K562 (cell line): ENCODE measurements around the gene TRIM69. TPM values are rescaled to one million over a fixed set of nuclear protein-coding genes. Genes with fewer than 3 reads are reported as not detected.
"Not testable (repeated sequence)": the region's sequence is repeated elsewhere in the genome, so short reads cannot be mapped to it uniquely, and the experiment has no call there.

Source experiments
- ATAC-seq: fragments of 200-7000 bp; cut with Tn5 transposase; 3 replicates; pipeline ENCODE4 v1.9.1; 2020; ENCODE audit warnings: moderate library complexity
- BruUV-seq: library from RNA; stranded (reverse); fragments of 400-500 nt; replicated peaks from 2 replicates; lab custom pipeline; 2021; lab: Mats Ljungman, UMichigan
- CTCF ChIA-PET: fragments of 300-600 bp; formaldehyde crosslinking; extraction: SDS; loops from one replicate; lab custom pipeline; 2021; ENCODE audit warnings: low intra/inter-chr PET ratio; lab: Yijun Ruan, JAX
- POLR2A ChIA-PET: fragments of 300-600, 350-650 bp; sonication (Branson Sonifier 250); formaldehyde crosslinking; extraction: SDS; loops from one replicate; lab custom pipeline; 2021; ENCODE audit warnings: antibody characterized with exemption, inconsistent platforms; lab: Yijun Ruan, JAX
- DNase-seq, 4 experiments: peaks; one replicate each; pipeline versions ENCODE4 v3.0.0 to v3.0.0-alpha.2; 2011 to 2018; ENCODE audit warnings: low spot score in 3 of 4, mixed read lengths in 3 of 4; ENCODE audit errors: extremely low read depth in 1 of 4
- FAIRE-seq: peaks from 2 replicates; lab custom pipeline; 2011; peaks lifted over from hg19 to GRCh38; lab: Jason Lieb, UNC
- H2AFZ ChIP-seq: 2 replicates; pipeline ENCODE4 v1.6.0; 2011; ENCODE audit warnings: low read depth, low read length, control low read depth, inconsistent platforms
- H3K27ac ChIP-seq: fragments of 200-600 bp; 3 replicates; pipeline ENCODE4 v1.8.0; 2011; ENCODE audit warnings: low read depth, mild to moderate bottlenecking, control low read depth, inconsistent platforms, low read length, moderate library complexity, mixed read lengths; ENCODE audit errors: extremely low read depth
- H3K27me3 ChIP-seq, 2 experiments: fragments of 300-600 bp in 1 of 2; 2 replicates in 1 of 2; 3 replicates in 1 of 2; pipeline versions ENCODE4 v1.6.0 to v1.8.0; 2011; ENCODE audit warnings: inconsistent platforms in 2 of 2, low read length in 2 of 2, mild to moderate bottlenecking in 1 of 2, mixed read lengths in 1 of 2, moderate library complexity in 1 of 2; ENCODE audit not compliant: control insufficient read depth in 2 of 2, insufficient read depth in 2 of 2
- H3K36me3 ChIP-seq: fragments of 300-600 bp; 3 replicates; pipeline ENCODE4 v1.8.0; 2011; ENCODE audit warnings: mild to moderate bottlenecking, low read length, inconsistent platforms; ENCODE audit not compliant: control insufficient read depth, insufficient read depth
- H3K4me1 ChIP-seq, 2 experiments: fragments of 200-600 bp in 1 of 2; replicated peaks in 1 of 2; 2 replicates in 1 of 2; 3 replicates in 1 of 2; pipeline versions ENCODE4 v1.5.1 to v1.8.0; 2011; ENCODE audit warnings: inconsistent platforms in 2 of 2, low read length in 2 of 2, mild to moderate bottlenecking in 1 of 2, mixed read lengths in 1 of 2, moderate library complexity in 1 of 2; ENCODE audit not compliant: control insufficient read depth in 2 of 2, insufficient read depth in 2 of 2
- H3K4me2 ChIP-seq: 2 replicates; pipeline ENCODE4 v1.6.1; 2011; ENCODE audit warnings: low read length, control low read depth, inconsistent platforms, mixed read lengths; ENCODE audit not compliant: insufficient read depth
- H3K4me3 ChIP-seq: fragments of 200-600 bp; sonication (generic), shearing (Covaris generic); 2 replicates; pipeline ENCODE4 v1.5.1; 2016; ENCODE audit warnings: control low read depth, inconsistent platforms
- H3K79me2 ChIP-seq: fragments of 200-600 bp; 3 replicates; pipeline ENCODE4 v1.8.0; 2011; ENCODE audit warnings: low read length, inconsistent platforms; ENCODE audit not compliant: control insufficient read depth, insufficient read depth
- H3K9ac ChIP-seq, 2 experiments: 2 replicates each; pipeline versions ENCODE4 v1.6.0 to v1.6.1; 2011; ENCODE audit warnings: low read depth in 2 of 2, low read length in 2 of 2, control low read depth in 1 of 2, inconsistent platforms in 1 of 2, mild to moderate bottlenecking in 1 of 2, mixed read lengths in 1 of 2; ENCODE audit not compliant: insufficient read depth in 1 of 2
- H3K9me1 ChIP-seq: one replicate; pipeline ENCODE4 v1.6.0; 2011; ENCODE audit warnings: inconsistent platforms, mild to moderate bottlenecking, low read length, moderate library complexity; ENCODE audit not compliant: control insufficient read depth, insufficient read depth
- H3K9me3 ChIP-seq: replicated peaks from 2 replicates; pipeline ENCODE4 v1.5.1; 2011; ENCODE audit warnings: low read depth, low read length, inconsistent platforms; ENCODE audit not compliant: control insufficient read depth, insufficient read depth
- H4K20me1 ChIP-seq: replicated peaks from 2 replicates; pipeline ENCODE4 v1.6.1; 2011; ENCODE audit warnings: low read length, inconsistent platforms, mixed read lengths; ENCODE audit not compliant: control insufficient read depth, insufficient read depth
- BCOR ChIP-seq: fragments of 450-650 bp; IDR thresholded peaks from 2 replicates; pipeline ENCODE4 v1.6.1; 2016
- CEBPB ChIP-seq: fragments of 450-650 bp; IDR thresholded peaks from 2 replicates; pipeline ENCODE4 v1.6.1; 2016; ENCODE audit warnings: missing genetic modification characterization, missing compliant biosample characterization
- DMBX1 ChIP-seq: fragments of 250-450 bp; sonication (Bioruptor Pico); IDR thresholded peaks from 2 replicates; pipeline ENCODE4 v1.8.0; 2022; ENCODE audit warnings: inconsistent platforms, mild to moderate bottlenecking, moderate library complexity, borderline replicate concordance
- HDGF ChIP-seq: fragments of 450-650 bp; IDR thresholded peaks from 2 replicates; pipeline ENCODE4 v1.6.1; 2016
- MLLT1 ChIP-seq, 2 experiments: fragments of 450-650 bp; IDR thresholded peaks; 2 replicates each; pipeline ENCODE4 v1.6.1; 2016
- NFRKB ChIP-seq: fragments of 450-650 bp; IDR thresholded peaks from 2 replicates; pipeline ENCODE4 v1.6.1; 2016; ENCODE audit warnings: low read depth
- SMARCA5 ChIP-seq: fragments of 450-650 bp; IDR thresholded peaks from 2 replicates; pipeline ENCODE4 v1.6.1; 2016
- THRA ChIP-seq: fragments of 450-650 bp; IDR thresholded peaks from 2 replicates; pipeline ENCODE4 v1.6.1; 2017; ENCODE audit warnings: mild to moderate bottlenecking, moderate library complexity
- TOE1 ChIP-seq, 2 experiments: fragments of 450-650 bp in 1 of 2; sonication (generic) in 1 of 2; formaldehyde crosslinking in 1 of 2; IDR thresholded peaks; 2 replicates each; pipeline versions ENCODE4 v1.7.1 to v1.8.0; 2016 to 2022; ENCODE audit warnings: borderline replicate concordance in 2 of 2, mild to moderate bottlenecking in 2 of 2, antibody characterized with exemption in 1 of 2, inconsistent platforms in 1 of 2, low read depth in 1 of 2, missing genetic modification reagents in 1 of 2, moderate library complexity in 1 of 2
- ZBTB26 ChIP-seq: fragments of 450-650 bp; formaldehyde crosslinking; IDR thresholded peaks from 2 replicates; pipeline ENCODE4 v1.4.0; 2022; ENCODE audit warnings: missing genetic modification characterization
- WGBS: fragments of 100-300 bp; shearing (Covaris generic); methylation state at CpG from one replicate; pipeline ENCODE4 v1.1.6; 2016; ENCODE audit warnings: low coverage, mixed read lengths; ENCODE audit not compliant: insufficient coverage; ENCODE audit errors: missing lambda C conversion rate; 5-methylcytosine and 5-hydroxymethylcytosine counted together
- in situ Hi-C: fragments of 300-500 bp; cut with MboI; formaldehyde crosslinking; loops from 4 replicates; pipeline ENCODE4 v1.15.0; 2018; ENCODE audit warnings: inconsistent platforms, mixed read lengths
- intact Hi-C: fragments of 100-400 bp; cut with micrococcal nuclease; formaldehyde crosslinking; loops from 2 replicates; pipeline ENCODE4 v1.14.2; 2022
- polyA plus RNA-seq, 8 experiments: library from polyadenylated mRNA; depleted of rRNA in 4 of 8; stranded (reverse) in 5 of 8; unstranded in 3 of 8; fragments of >200 nt; fragmentation: Nextera tagmentation in 2 of 8; fragmentation: Illumina TruSeq in 1 of 8; extraction: Ambion mirVana in 2 of 8; extraction: Trizol in 1 of 8; gene quantifications; 2 replicates each; pipeline versions ENCODE4 v1.2.1 to v1.2.3, GENCODE V29; 2011 to 2014; ENCODE audit warnings: inconsistent platforms in 1 of 8, missing spikeins in 1 of 8
- total RNA-seq, 7 experiments: library from RNA; depleted of rRNA in 6 of 7; stranded (reverse); fragments of >200 nt in 6 of 7; fragmentation: Illumina TruSeq in 2 of 7; extraction: Trizol in 2 of 7; gene quantifications; 2 replicates each; pipeline versions ENCODE4 v1.2.1 to v1.2.3, GENCODE V29; 2011 to 2021; ENCODE audit warnings: low replicate concordance in 1 of 7
- TF ChIP-seq, protein P1 (sequence below), 2 experiments: fragments of 450-650 bp; IDR thresholded peaks; 2 replicates each; pipeline ENCODE4 v1.6.1; 2018; ENCODE audit warnings: mild to moderate bottlenecking in 2 of 2, low read depth in 1 of 2; ENCODE audit not compliant: partially characterized antibody in 2 of 2

Gene TRIM69
- total and polyA plus RNA-seq, 9 of the 15 experiments (the other 6 are each of a cell fraction or from before 2014, with no cell fraction given) = 1.0 to 4.3 (median 2.3) TPM

DNA sequence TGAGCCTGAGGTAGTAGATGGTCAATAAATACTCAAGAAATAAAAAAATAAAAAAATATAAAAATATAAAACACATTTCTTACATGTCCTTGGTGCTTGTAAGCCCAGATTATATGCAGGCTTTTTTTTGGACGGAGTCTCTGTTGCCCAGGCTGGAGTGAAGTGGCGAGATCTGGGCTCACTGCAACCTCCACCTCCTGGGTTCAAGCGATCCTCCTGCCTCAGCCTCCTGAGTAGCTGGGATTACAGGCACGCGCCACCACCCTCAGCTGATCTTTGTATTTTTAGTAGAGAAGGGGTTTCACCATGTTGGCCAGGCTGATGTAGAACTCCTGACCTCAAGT lies 8.1 kb upstream of the TRIM69 start:
- H3K9me3 ChIP-seq; DNase-seq; H3K27me3 ChIP-seq; H3K36me3 ChIP-seq; H3K79me2 ChIP-seq; H3K9me1 ChIP-seq; FAIRE-seq; in situ Hi-C loops; ATAC-seq; H4K20me1 ChIP-seq; TF ChIP-seq TOE1 (CRISPR knock-in tag; IDR thresholded peaks at IDR 0.05; ENCODE audit: borderline replicate concordance, low read depth): not testable (repeated sequence)
- peak overlapping the region; percentile 82 for H3K4me2 ChIP-seq
- H3K4me3 ChIP-seq = peak overlapping the region; percentile 52; the same call in 1 of the 2 replicates
- 54% methylated on average over 2 of the region's 5 CpGs for WGBS
- ChIA-PET POLR2A (interaction anchor here (0.6 to 10.1 kb wide), 13 partner anchors 9 to 167 kb away, joined by 3 to 136 read pairs (median 4); partner anchors contain the start of genes B2M, PATL2, SPG11 and TRIM69), CTCF (interaction anchor here (0.6 kb wide), 1 partner anchor 16 kb away, joined by 3 read pairs; no protein-coding TSS in a partner anchor)
- TSS peak; percentile 71 for BruUV-seq
- intact Hi-C loops = loop anchor here (2.0 kb wide), 1 partner anchor 17 kb away; the partner anchor contains the start of genes B2M and PATL2
- peak overlapping the region; percentile 77; the same call in 2 of the 3 replicates for H3K27ac ChIP-seq
- H2AFZ ChIP-seq = peak overlapping the region; percentile 75
- H3K9ac ChIP-seq = peak overlapping the region; percentile 2 to 70; a peak in 2 of 4 replicates
- peaks cover 20 to 29% of the 10 kb centered on the region in 2 experiments for H3K4me1 ChIP-seq
- TF ChIP-seq SMARCA5 (peak; percentile 88), MLLT1 (IDR thresholded peaks at IDR 0.05) (0 out of 4 replicates have a peak, but pooled peaks have one; percentile 25 to 35), ZBTB26 (CRISPR knock-in tag) (0 out of 2 replicates have a peak, but pooled peaks have one; percentile 52), HDGF (0 out of 2 replicates have a peak, but pooled peaks have one; percentile 39), NFRKB (peak; percentile 57; the same call in 1 of the 2 replicates), TOE1 (IDR thresholded peaks at IDR 0.05; ENCODE audit: borderline replicate concordance) (peak; percentile 65; the same call in 1 of the 2 replicates), CEBPB (tag) (0 out of 2 replicates have a peak, but pooled peaks have one; percentile 10), BCOR (peak; percentile 92), THRA (0 out of 2 replicates have a peak, but pooled peaks have one; percentile 26), DMBX1 (CRISPR knock-in tag) (0 out of 2 replicates have a peak, but pooled peaks have one; percentile 38)
- TF ChIP-seq, protein P1, sequence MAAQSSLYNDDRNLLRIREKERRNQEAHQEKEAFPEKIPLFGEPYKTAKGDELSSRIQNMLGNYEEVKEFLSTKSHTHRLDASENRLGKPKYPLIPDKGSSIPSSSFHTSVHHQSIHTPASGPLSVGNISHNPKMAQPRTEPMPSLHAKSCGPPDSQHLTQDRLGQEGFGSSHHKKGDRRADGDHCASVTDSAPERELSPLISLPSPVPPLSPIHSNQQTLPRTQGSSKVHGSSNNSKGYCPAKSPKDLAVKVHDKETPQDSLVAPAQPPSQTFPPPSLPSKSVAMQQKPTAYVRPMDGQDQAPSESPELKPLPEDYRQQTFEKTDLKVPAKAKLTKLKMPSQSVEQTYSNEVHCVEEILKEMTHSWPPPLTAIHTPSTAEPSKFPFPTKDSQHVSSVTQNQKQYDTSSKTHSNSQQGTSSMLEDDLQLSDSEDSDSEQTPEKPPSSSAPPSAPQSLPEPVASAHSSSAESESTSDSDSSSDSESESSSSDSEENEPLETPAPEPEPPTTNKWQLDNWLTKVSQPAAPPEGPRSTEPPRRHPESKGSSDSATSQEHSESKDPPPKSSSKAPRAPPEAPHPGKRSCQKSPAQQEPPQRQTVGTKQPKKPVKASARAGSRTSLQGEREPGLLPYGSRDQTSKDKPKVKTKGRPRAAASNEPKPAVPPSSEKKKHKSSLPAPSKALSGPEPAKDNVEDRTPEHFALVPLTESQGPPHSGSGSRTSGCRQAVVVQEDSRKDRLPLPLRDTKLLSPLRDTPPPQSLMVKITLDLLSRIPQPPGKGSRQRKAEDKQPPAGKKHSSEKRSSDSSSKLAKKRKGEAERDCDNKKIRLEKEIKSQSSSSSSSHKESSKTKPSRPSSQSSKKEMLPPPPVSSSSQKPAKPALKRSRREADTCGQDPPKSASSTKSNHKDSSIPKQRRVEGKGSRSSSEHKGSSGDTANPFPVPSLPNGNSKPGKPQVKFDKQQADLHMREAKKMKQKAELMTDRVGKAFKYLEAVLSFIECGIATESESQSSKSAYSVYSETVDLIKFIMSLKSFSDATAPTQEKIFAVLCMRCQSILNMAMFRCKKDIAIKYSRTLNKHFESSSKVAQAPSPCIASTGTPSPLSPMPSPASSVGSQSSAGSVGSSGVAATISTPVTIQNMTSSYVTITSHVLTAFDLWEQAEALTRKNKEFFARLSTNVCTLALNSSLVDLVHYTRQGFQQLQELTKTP (IDR thresholded peaks at IDR 0.05; ENCODE audit: low read depth in 1 of 2, partially characterized antibody in 2 of 2) = peak in 1 of 2 experiments; percentile 33
